ENCODE data around the gene KRTAP10-1.

KRTAP10-1 gene

DNA sequence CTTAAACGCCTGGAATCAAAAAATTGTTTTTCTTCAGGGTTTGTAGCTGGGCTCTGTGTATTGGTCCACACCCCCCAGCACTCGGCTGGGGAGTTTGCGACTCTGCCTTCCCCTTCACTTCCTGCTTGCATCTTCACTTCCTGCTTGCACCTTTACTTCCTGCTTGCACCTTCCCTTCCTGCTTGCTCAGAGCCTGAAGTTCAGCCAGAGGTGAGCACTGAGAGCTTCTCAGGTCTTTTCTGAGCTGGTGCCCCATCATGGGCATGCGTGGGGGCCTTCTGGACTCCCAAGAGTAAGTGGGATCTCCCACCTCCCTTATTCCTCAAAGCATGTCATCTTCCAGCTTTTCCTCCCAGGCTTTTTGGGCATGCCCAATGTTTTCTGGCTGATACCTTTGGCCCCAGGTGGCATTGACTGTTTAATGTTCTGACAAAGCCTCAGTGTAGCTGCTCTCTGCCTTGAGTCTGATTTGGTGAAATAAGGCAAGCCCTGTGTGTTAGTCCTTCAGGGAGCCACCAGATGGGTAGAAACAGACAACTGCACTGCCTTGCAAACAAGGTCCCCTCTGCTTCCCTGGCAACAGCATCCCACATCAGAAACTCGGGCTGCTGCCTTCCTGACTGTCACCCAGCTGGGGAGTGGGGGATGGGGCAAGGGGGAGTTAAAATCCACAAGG is 7.8 kb upstream of the KRTAP10-1 start:
- DNase-seq = no peak

GRCh38 chr21:44544566-44544965 is 4.6 kb upstream of the KRTAP10-1 start:
- DNase-seq = no peak

- no peak for DNase-seq
These were observed 2.7 kb upstream of the KRTAP10-1 start for GRCh38 chr21:44542716-44543115.

- DNase-seq = no peak
These were observed 820 bp upstream of the KRTAP10-1 start for GRCh38 chr21:44540741-44541288.

GRCh38 chr21:44539046-44539445 is 949 bp downstream of the KRTAP10-1 start:
- no peak for DNase-seq

- no peak for DNase-seq
These were observed 1.8 kb downstream of the KRTAP10-1 start for GRCh38 chr21:44537930-44538911.

- DNase-seq = no peak
These were observed 4.0 kb downstream of the KRTAP10-1 start for GRCh38 chr21:44535963-44536362.

- DNase-seq = no peak
These were observed 5.3 kb downstream of the KRTAP10-1 start for GRCh38 chr21:44534688-44535087.

DNA sequence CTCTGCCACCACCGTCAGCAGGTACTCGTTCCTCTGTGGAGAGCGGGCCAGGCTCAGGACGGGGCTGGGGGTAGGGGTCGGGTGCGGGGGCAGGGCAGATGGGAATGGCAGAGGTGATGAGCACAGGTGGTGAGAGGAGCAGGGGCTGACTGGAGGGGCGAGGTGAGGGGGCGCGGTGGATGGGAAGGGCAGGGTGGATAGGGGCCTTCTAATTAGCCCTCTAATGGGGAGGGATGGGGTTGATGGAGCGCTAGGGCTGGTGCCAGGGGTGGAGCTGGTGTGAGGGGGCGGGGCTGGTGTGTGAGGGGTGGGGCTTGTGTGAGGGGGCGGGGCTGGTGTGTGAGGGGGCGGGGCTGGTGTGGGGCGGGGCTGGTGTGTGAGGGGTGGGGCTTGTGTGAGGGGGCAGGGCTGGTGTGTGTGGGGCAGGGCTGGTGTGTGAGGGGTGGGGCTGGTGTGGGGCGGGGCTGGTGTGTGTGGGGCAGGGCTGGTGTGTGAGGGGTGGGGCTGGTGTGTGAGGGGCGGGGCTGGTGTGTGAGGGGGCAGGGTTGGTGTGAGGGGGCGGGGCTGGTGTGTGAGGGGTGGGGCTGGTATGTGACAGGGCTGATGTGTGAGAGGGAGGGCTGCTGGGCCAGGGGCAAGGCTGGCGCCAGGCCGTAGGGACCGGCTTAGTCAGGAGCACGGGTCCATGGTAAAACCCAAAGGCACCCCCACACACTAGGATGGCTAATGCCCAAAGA is 5.9 kb downstream of the KRTAP10-1 start:
- no peak for DNase-seq

GRCh38 chr21:44533121-44533890 is 6.7 kb downstream of the KRTAP10-1 start:
- DNase-seq = no peak

GRCh38 chr21:44532712-44533111 is 7.3 kb downstream of the KRTAP10-1 start:
- no peak for DNase-seq

DNA sequence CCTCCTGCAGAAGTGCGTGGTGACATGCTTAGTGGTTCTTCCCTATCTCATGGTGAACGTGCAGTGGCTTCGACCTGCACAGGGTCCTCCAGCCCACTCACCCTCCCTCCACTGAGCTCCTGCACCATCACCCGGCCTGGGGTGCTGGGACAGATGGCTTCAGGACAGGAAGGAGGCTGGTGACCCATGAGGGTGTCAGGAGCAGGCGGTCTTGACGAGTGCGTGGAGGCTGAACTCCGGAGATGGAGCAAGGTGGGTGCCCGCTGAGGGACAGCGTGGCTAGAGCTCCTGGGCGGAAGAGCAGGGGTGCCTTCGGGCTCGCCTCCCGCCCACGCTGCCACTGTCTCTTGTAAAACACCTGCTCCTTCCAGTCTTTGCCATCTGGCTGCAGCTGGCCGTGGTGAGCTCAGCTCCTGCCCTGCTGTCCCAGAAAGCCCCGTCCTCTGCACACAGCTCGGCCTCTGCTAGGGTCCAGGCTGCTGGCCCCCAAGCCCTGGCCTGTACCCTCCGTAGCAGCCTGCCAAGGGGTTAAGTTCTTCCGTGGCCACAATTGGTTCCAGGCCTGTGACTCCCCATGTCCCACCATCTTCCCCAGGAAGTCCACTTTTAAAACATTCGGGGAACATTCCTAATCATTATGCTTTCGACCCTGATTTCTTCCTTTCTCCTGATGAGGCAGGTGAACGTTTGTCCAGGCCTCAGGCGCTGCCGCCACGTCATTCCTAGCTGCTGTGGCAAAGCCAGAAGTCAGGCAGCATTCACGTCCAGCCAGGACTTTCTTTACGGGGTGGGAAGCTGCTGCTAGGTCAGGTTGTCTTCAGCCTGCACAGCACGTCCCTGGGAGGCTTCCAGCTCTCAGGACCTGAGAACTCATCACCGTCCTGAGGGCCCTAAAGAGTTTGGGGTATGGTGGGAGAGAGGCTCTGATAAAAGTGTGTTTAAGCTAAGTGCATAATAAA is 8.1 kb downstream of the KRTAP10-1 start:
- no peak for DNase-seq

DNA sequence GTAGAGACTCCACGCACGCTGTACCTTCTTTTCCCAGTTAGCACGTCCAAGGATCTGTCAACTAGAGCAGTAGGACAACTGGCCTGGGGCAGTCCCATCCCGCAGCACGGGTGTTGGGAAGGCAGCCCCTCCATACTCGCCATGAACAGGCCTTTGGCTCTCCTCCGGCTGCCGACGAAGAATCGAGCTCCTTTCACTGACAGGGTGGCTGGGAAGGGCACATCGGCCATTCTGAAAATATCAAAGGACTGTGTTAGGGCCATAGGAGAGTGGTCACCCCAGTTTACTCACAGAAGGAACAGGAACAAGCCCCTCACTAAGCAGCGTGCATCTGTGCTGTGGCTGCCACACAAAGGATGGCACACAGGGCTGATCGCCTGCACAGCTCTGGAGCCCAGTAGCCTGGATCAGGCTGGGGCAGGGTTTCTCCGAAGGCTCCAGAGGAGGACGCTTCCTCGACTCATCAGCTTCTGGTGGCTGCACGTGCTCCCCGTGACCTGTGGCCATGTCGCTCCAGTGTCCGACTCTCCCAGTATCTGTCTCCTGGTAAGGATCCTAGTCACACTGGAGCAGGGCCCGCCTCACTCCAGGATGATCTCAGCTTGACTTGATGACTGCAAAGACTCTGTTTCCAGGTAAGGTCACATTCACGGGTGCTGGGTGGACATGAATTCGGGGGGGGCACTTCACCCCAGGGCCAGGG is 8.9 kb downstream of the KRTAP10-1 start:
- DNase-seq = no peak

- no peak for DNase-seq
These were observed 9.6 kb downstream of the KRTAP10-1 start for GRCh38 chr21:44530221-44530902.

GRCh38 chr21:44529503-44530125 is 10.4 kb downstream of the KRTAP10-1 start:
- no peak for DNase-seq

DNA sequence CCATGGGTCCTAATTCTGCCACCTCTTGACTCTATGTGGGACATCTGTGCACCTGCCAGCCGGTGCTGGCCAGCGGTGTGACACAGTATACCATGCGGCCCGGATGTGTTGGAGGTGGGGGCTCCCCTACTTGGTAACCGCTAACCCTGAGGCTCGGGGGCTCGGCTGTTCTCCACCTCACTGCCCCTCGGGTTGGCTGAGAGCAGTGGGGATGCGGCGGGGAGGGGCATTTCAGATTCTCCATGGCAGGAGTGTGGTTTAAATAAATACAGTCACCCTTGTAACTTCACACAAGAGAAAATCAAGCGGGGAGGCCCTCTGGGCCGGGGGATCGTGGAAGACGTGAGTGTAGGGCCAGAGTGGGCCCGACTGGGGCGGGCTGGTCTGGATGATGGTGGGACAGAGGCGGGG is 11.0 kb downstream of the KRTAP10-1 start:
- no peak for DNase-seq

GRCh38 chr21:44528634-44528995 is 11.4 kb downstream of the KRTAP10-1 start:
- no peak for DNase-seq

- DNase-seq = no peak
These were observed 11.9 kb downstream of the KRTAP10-1 start for GRCh38 chr21:44527983-44528633.

Data from NCI-H345 (cell line).